HTERT RPE-1 (cell line): ENCODE data around the gene MEGF6.
"Not testable (repeated sequence)": the region's sequence is repeated elsewhere in the genome, so short reads cannot be mapped to it uniquely, and the experiment has no call there.

ENCODE experiments used
- in situ Hi-C: fragments of 300-500 bp; cut with MboI; formaldehyde crosslinking; loops from 4 replicates; pipeline ENCODE4 v1.14.3; 2020; ENCODE audit warnings: low sequenced_read_pairs

Gene MEGF6

DNA sequence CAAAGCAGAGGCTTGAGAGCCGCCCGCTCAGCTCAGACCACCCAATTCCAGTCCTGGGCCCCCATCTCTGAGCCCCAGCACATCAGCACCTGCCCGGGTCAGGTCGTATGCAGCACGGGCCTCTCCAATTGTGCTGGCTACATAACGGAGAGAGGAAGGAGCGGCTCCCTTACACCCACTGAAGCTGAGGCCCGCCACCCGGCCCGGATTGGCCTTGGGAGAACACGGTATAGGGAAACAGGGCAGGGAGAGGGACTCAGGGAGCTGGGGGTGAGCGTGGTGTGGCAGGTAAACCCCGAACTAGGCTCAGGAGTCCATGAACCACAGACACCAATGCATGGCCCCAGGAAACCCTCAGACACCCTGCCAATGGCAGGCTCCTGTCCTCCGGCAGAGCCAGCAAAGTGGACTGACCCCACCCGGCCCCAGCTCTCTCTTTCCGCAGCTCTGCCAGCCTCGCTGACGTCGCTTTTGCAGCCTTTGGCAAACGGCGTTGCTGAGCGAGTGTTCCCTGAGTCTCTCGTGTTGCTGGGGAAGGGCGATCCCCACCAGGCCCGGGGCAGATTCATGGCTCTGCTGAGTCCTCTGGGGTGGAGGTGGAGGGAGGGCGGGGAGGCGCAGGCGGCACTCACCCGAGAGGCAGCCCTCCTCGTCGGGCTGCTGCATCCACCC, 16.5 kb downstream of the MEGF6 start:
- in situ Hi-C loops, result no loop called here

DNA sequence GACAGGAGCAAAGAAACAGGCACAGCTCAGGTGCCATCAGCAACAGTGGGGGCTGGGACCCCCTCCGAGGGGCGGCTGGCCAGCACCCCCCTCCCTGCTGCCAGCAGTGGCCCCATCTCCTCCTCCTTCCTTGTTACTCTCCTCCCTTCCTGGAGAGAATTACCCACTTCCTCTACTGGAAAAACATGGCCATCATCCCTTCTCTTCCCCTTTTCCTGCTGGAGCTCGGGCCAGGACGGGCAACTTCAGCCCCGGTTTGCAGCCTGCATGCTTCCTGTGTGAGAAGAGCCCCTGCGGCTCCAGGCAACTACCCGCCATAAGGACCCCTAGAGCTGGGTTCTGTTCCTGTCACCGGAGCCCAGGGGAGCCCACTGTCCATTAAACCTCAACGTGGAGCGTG, 17.6 kb downstream of the MEGF6 start:
- in situ Hi-C loops, result no loop called here

- in situ Hi-C loops, result no loop called here
Observed at GRCh38 chr1:3593334-3593733, 18.0 kb downstream of the MEGF6 start.

DNA sequence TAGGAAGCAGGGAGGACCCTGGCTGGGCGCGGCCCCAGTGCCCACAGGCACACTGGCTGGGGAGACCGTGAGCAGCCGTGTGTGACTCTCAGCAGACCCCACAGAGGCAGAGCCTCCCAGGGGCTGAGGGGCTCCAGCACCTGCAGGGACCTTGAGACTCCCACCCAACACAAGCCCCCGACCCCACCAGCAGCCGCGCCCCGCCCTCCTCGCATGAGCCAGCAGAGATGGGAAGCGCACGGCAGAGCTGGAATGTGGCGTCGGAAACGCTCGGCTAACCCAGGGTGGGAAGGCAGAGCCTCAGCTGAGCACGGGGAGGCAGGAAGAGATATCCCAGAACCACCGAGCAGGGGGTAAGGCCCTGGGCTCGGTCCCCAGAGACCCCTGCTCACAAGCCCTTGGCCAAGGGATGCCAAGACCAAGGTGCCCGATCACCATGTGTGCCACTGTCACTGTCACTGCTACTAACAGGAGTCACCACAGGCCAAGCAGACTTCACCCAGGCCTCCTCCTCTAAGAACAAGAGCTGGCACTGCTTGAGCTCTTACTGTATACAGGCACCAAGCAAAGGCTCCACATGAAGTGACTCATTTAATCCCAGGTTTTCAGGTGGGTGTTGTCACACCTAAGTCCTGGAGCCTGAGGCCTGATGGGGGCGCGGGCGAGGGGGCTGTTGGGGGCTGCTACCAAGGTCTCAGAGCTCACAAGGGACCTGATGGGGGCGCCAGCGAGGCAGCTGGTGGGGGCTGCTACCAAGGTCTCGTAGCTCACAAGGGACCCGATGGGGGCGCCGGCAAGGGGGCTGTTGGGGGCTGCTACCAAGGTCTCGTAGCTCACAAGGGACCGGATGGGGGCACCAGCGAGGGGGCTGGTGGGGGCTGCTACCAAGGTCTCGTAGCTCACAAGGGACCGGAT, 20.1 kb downstream of the MEGF6 start:
- in situ Hi-C loops, result no loop called here

- in situ Hi-C loops, result no loop called here
Observed at GRCh38 chr1:3590139-3590763, 21.1 kb downstream of the MEGF6 start.

DNA sequence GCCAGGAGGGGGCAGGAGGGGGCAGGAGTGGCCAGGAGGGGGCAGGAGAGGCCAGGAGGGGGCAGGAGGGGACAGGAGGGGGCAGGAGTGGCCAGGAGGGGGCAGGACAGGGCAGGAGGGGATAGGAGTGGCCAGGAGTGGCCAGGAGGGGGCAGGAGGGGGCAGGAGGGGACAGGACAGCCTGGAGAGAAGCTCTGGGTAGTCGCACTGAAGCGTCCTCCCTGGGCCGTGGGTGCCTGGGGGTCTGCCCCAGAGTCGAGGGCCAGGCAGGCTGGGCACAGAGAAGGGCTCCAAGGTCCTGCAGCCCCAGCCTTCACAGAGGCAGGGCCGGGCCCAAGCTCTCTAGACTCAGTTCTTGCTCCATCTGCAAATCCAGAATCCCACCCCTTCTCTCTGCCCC, 22.9 kb downstream of the MEGF6 start:
- in situ Hi-C loops, result no loop called here

DNA sequence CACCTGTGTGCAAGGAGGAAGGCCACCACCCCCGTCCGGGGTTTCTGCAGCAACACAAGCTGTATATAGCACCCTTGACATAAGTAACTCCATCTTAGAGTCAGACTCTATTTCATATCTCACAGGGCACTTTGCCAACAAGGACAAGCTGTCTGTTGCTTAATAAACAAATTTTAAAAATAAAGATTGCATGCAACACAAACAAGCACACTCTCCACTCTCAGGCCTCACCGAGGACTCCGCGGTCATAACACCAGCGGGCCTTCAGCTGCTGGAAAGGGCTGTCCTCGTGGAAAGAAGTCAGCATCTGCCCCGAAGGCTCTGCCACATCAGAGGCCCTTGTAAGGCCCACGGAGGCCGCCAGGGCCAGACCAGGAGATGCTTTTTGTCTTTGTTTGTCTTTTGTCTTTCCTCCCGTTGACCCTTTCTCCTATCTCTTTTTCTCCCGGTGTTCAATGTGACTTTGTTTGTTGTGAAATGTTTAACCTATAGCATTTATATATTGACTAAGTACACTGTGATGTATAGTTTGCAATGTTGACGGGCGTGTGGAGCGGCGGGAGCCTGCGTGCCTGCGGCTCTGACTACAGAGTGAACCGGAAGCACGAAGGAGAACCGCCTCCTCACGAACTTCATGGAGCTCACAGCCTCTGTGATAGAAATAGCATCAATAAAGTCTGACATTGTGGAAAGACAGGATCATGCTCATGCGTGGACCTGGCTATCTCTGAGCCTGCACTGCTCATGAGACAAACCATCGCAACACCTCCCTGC, 24.1 kb downstream of the MEGF6 start:
- in situ Hi-C loops, result no loop called here

DNA sequence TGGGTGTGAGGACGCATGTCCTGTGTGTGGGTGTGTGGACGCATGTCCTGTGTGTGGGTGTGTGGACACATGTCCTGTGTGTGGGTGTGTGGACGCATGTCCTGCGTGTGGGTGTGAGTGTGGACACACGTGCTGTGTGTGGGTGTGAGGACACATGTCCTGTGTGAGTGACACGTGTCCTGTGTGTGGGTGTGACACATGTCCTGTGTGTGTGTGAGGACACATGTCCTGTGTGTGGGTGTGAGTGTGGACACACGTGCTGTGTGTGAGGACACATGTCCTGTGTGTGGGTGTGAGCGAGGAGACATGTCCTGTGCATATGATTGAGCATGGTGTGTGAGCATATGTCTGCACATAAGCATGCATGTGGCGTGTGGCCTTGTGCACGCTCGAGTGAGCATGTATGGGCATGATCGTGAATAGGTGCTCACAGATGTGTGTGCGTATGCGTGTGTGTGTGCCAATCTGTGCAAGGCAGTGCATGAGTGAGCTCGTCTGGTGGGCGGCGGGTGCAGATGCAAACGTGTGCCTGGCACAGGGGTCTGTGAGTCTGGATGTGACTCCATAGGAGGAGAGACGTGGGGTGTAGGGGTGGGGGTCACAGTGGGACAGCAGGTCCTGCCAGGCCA, 25.3 kb downstream of the MEGF6 start:
- in situ Hi-C loops, result no loop called here

- in situ Hi-C loops, result not testable (repeated sequence)
Observed at GRCh38 chr1:3585353-3585868, 25.9 kb downstream of the MEGF6 start.

DNA sequence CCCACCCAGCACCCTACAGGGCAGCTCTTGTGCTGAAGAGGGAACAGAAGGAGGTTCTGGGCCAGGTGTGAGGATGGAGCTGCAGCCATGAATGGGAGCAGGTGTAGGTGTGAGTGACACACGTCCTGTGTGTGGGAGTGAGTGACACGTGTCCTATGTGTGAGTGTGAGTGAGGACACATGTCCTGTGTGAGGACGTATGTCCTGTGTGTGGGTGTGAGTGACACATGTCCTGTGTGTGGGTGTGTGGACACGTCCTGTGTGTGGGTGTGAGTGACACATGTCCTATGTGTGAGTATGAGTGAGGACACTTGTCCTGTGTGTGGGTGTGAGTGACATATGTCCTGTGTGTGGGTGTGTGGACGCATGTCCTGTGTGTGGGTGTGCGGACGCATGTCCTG, 26.4 kb downstream of the MEGF6 start:
- in situ Hi-C loops, result no loop called here

GRCh38 chr1:3583751-3584150, 27.6 kb downstream of the MEGF6 start:
- in situ Hi-C loops, result not testable (repeated sequence)

DNA sequence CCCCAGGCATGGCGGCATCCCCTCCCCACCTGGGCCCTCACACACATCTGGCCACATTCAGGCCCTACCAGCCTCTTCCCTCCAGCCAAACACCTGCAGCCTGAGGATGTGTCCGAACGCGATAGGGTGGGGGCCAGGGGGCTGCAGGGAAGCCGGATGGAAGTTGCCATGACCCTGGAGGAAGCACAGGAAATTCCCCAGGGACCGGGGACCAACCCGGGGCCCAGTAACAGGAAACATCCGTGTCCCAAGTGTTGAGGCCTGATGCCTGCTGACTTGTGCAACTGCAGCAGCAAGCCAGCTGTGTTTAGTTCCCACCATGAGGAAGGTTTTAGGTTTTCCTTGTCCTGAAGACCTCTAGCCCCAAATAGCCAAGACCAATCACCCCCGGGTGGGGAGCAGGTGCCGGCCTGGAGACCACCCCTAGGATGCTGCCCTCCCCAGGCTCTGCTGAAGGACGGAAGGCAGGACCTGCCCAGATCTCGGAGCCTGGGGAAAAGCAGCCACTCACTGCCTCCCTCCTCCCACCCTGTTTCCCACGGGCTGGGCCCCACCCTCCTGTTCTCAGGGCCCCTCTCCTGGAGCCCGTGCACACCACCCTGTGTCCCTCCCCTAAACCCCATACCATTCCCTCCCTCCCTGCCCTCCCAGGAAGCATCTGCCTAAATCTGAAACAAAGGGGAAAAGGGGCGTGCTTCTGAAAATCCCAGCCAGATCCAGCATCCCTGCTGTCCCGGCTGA, 29.8 kb downstream of the MEGF6 start:
- in situ Hi-C loops, result no loop called here

DNA sequence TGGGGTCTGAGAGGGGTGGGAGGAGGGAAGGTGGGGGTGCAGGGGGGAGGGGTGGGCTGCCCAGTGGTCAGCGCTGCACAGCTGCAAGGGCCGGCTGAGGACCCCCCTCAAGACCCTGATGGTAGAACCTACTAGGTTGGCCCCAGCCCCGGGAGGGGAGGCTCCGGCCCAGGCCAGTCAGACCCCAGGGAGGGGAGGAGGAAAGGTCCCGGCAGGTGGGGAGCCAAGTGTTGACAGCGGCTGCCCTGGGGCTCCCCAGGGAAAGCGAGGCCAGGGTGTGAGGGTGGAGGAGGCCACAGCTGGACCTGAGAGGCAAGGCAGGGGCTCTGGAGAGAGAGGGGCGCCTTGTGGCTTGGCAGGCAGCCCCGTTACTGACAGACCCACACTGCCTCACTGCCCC, 31.1 kb downstream of the MEGF6 start:
- in situ Hi-C loops, result no loop called here

GRCh38 chr1:3579626-3580025, 31.7 kb downstream of the MEGF6 start:
- in situ Hi-C loops, result no loop called here

GRCh38 chr1:3578906-3579305, 32.4 kb downstream of the MEGF6 start:
- in situ Hi-C loops, result no loop called here

DNA sequence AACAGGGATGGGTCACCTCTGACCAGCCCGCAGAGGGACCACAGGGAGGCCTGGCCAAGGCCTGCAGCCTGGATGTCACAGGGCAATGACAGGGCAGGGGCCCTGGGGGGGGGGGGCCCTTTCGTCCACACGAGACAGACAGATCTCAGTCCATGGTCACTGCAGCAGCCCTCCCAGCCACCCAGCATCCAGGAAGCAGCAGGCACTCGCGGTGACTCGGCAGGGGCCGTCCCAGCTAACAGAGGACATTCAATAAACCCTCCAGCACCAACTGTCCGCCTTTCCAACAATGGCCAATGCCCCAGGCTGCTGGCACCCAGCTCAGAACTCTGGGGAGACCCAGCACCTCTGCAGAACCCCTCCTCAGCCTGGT, 32.9 kb downstream of the MEGF6 start:
- in situ Hi-C loops, result no loop called here

DNA sequence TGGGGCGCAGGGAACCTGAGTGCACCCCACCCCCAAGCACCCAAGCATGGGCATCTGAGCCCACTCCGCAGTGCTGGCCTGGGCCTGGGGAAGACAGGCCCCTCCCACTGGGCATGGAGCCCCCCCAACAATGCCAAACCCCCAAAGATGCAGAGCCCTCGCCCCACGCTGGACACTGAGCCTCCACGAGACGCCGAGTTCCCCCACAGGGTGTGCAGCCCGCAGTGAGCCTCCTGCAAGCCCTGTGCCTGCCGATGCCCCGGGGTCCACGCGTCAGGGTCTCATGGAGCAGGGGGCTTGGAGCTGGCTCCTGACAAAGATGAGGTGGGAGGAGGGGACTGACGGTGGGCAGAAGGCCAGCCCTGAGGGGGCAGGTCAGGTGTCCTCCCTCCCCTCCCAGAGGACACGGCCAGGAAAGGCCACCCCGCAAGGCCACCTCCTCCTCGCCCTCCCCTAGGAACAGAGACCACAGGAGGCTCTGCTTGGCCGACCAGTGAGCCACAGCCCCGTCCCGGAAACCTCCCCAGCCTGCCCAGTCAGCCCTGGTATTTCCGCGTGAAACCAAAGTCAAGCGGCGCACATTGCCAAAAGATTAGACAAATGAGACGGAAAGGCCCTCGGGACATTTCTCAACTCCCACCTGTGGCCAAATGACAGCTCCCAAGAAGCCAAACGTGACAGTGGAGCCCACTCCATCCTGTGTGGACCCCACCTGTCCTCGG, 33.4 kb downstream of the MEGF6 start:
- in situ Hi-C loops, result no loop called here

DNA sequence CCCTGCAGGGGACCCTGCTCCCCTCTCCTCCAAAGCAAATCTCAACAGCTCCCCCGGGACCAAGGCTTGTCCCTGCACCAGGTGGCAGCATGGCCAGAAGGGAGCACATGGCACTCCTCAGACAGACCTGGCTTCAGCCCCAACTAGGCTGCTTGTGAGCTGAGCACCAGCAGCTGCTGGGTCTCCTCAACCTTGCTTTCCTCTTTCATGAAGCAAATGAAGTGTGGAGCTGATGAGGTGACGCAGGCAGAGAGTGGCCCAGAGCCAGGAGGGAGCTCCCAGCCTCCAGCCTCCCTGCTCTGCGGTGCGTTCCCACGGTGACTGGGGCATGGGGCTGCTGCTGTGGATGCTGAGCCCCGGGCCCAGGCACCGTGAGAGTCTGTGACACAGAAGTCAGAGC, 34.0 kb downstream of the MEGF6 start:
- in situ Hi-C loops, result no loop called here

DNA sequence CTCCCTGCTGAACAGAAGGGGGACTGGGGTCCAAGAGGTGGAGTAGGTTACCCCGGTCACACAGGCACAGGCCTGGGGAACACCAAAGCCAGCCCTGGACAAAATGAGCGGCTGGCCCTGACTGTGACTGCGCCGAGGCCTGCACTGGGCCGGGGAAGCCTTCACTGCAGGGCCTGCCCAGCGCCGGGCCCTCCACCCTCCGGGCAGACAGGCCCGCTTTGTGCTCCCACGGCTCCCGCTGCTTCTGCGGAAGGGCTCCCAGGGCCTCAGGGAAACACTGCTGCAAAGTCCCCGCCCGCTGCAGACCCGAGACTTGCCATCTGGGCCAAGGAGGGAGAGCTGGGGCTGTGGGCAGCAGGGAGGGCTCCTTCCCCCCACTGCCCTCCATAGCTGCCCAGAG, 35.3 kb downstream of the MEGF6 start:
- in situ Hi-C loops, result no loop called here
